Stimulated activated CD4-positive, alpha-beta T cell treated with anti-CD3 and anti-CD28 coated beads, Interleukin-1b, Interleukin-23, amount 100 ng/mL, for 48 hours (primary cell): ENCODE results near the gene GALE.
A peak's percentile ranks its signal among the peaks of the same experiment; 100 is the strongest.
"Not testable (repeated sequence)": the region's sequence is repeated elsewhere in the genome, so short reads cannot be mapped to it uniquely, and the experiment has no call there.

Experiments used
- DNase-seq: peaks from one replicate; pipeline ENCODE4 v3.0.0-alpha.2; 2020

The GALE gene

GRCh38 chr1:23791516-23792047 lies 9.0 kb downstream of the GALE start:
- no peak for DNase-seq

GRCh38 chr1:23790696-23791515 lies 9.6 kb downstream of the GALE start, which contains the start of gene LYPLA2:
Gene LYPLA2 (plus strand): TSS chr1:23791145. CDS start chr1:23792683, 1,538 bp downstream.
- DNase-seq: peak; percentile 89

- no peak for DNase-seq
Measured at GRCh38 chr1:23788695-23789094, 11.9 kb downstream of the GALE start.

DNA sequence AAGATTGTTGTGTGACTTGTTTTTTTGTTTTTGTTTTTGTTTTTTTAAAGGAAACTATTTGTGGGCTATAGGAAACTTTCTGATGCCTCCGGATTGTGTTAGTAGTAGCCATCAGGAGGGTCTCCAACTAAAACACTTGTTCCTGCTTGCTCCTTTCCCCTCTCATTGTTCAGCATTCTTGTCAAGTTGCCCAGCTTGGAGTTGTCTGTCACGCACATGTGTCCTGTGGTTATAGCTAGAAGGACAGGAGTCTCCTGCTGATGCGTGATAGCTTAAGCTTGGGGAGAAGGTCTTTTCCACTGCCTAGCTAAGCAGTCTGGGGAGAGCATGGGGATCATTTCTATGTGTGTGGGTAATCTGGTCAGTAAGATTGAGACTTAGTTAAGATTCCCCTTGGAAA lies 12.9 kb downstream of the GALE start:
- DNase-seq: no peak

GRCh38 chr1:23784846-23785245 lies 15.7 kb downstream of the GALE start:
- no peak for DNase-seq

GRCh38 chr1:23783141-23783540 lies 17.4 kb downstream of the GALE start:
- DNase-seq: not testable (repeated sequence)

DNA sequence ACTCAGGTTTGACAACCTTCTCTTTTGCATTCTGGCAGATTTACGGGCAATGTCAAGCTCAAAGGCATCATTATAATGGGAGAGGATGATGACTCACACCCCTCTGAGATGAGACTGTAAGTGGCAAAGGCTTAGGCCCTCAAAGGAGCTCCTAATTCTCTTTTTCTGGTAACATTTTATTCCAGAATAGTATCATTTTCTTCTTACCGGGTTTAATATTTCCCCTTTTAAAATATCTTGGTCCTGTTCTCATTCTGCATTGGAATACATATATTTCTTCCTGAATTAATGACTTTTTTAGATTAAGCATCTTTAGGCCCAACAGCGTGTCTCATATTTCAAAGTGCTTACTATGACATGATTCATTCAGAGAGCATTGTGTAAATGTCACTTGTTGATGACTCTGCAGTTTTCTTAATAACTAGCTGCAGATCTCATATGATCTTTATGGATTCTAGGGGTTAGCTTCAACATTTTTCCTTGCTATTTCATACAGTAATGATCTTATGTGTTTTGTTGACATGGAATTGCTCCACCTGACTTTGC lies 20.7 kb downstream of the GALE start:
- DNase-seq: no peak

DNA sequence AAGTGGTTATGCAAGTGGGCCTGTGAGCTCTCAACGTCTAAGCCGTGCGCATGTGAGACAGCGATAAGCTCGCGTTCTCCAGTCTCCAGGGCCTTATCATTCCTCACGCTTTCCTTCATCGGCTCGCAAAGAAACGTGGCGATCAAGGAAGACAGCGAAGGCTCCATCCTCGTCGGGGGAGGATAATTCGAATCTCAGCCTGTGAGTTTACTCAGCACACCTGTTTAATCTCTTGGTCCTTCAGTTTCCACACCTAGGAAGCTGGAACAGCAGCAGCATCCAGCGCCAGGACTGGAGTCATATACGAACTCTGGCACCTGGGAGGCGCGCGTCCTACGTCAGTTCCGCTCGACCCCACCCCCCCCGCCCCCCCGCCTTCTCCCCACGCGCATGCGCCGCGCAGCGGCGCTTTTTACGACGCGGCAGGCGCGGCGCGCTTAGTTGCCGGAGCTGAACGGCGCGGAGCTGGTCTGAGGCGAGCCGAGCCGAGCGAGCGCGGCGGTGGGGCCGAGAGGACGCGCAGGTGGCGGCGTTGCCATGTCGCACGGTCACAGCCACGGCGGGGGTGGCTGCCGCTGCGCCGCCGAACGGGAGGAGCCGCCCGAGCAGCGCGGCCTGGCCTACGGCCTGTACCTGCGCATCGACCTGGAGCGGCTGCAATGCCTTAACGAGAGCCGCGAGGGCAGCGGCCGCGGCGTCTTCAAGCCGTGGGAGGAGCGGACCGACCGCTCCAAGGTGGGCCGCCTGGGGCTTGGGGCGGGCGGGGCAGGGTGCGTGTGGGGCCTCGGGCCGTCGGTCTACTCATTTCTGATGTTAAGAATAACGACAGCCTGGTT lies 22.4 kb downstream of the GALE start, which contains the start of gene PITHD1:
TSS of gene PITHD1 (plus strand) at position 440 of the 836 bp plus-strand sequence. CDS start at position 538, 98 bp downstream.
- peak; percentile 85 for DNase-seq

DNA sequence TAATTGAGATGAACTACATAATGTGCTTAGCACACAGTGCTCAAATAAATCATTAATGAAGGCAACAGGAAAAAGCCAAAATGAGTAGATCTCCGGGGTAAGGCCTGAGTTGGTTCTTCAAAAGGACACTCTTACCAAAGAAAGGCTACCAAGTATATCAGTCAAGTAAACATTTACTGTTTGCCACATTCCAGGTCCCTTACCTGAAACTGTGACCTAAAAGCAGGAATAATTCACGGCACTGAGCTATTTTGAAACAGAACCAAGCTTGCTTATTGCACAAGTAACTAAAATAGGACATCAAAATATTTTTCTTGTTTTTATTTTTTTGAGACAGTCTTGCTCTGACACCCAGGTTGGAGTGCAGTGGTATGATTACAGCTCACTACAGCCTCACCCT lies 24.3 kb downstream of the GALE start:
- DNase-seq: no peak

DNA sequence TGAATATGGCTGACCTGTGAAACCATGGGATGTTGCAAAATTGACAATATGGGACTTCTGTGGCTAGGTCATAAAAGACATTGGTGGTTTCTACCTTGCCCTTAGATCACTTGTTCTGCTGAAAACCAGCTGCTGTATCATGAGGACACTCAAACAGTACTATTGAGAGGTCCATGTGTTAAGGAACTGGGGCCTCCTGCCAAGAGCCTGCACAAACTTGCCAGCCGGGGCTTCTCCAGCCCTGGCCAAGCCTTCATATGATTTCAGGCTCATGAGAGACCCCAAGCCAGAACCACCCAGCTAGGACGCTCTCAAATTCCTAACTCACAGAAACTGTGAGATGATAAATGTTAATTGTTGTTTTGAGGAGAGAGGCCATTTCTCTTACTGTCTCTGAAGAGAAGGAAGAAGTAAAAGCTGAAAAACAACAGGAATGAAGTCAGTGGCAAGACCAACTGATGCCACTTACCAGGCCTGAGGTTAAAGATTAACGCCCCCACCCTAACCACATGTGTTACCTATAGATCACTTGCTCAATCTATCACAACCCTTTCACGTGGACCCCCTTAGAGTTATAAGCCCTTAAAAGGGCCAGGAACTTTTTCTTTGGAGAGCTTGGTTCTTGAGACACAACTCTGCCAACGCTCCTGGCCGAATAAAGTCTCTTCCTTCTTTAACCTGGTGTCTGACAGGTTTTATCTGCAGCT lies 26.2 kb downstream of the GALE start:
- no peak for DNase-seq

DNA sequence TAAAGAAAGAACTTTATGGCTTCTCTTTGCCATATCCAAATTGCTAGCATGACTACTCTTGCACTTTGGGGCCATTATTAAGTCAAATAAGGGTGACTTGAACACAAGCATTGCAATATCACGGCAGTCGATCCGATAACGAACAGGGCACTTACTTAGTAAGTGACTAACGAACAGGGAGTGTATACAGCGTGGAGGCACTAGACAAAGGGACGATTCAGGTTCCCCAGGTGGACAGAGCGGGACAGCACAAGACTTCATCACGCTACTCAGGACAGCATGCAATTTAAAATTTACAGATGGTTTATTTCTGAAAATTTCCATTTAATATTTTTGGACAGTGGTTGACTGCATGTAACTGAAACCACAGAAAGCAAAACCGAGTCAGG lies 27.7 kb downstream of the GALE start:
- no peak for DNase-seq

GRCh38 chr1:23772049-23772853 lies 28.3 kb downstream of the GALE start:
- DNase-seq: peak; percentile 86

DNA sequence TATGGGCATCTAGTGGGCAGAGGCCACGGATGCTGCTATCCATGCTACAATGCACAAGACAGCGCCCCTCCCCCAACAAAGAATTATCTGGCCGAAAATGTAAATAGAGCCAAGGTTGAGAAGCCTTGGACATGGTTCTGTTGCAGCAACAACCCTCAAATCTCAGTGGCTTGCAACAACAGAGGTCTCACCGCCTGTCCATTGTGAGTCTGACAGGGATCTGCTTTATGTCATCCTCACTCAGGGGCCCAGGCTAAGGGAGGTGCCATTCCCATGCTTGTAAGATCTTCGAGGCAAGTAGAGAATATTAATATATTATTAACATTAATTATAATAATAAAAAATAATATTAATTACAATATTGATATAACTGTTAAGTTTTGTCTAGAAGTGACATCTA lies 31.8 kb downstream of the GALE start:
- DNase-seq: no peak

GRCh38 chr1:23763041-23763577 lies 37.4 kb downstream of the GALE start:
- DNase-seq: no peak

DNA sequence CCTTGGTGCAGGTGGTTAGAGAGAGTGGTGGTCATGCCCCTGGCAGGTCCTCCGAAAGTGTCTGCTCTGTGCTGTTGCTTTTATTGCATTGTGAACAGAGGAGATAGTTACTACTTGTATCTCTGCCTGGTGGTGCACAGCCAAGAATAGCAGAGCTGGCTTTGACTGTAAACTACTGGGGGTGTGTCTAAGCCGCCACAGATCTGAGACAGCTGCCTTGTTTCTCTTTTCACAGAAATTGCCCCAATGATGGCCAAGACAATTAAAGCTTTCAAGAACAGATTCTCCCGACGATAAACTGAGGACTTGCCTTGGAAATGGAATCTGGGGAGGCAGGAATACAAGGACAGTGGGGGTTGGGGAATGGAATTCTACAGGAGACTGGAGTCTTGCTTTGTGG lies 41.3 kb downstream of the GALE start:
- DNase-seq: no peak

- no peak for DNase-seq
Measured at GRCh38 chr1:23757812-23758211, 42.7 kb downstream of the GALE start.

- DNase-seq: no peak
Measured at GRCh38 chr1:23756676-23757075, 43.9 kb downstream of the GALE start.

- no peak for DNase-seq
Measured at GRCh38 chr1:23752909-23753308, 47.6 kb downstream of the GALE start.

DNA sequence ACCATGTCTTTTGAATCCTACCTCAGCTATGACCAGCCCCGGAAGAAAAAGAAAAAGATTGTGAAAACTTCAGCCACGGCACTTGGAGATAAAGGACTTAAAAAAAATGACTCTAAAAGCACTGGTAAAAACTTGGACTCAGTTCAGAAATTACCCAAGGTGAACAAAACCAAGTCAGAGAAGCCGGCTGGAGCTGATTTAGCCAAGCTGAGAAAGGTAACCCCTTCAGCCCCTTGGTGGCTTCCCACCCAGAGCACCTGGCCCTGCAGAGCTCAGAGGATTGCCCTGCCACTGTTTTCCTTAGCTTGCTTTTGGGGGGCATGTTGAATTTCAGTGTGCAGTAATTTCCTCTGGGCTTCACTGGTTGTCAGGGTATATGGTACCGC lies 48.7 kb downstream of the GALE start:
- DNase-seq: no peak

- peak; percentile 41 for DNase-seq
Measured at GRCh38 chr1:23751050-23751814, 49.3 kb downstream of the GALE start.

DNA sequence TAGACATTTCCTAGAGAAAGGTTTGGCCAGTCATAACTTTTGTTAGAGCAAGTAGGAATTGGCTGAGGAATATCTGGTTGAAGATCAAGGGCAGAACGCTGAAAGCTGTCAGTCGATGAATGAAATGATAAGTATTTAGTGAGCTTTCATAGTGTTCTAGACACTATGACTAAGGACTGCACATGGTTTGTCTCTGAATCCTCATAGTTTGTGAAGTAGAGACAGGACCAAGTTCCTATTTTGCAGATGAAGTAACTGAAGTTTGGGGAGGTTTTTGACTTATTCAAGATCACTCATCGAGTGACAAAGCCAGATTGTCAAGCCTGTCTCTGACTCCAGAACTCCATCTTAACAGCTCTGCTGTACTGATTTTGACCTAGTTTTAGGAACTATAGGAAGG lies 52.5 kb downstream of the GALE start:
- DNase-seq: no peak
